H1 (cell line): Measurements from ENCODE around the gene PTGIS. TPM values are rescaled to one million over a fixed set of nuclear protein-coding genes. Genes with fewer than 3 reads are reported as not detected.
A peak's percentile ranks its signal among the peaks of the same experiment; 100 is the strongest.

ENCODE experiments used
- CTCF ChIA-PET: fragments of 300-600 bp; sonication (Branson Sonifier 250); formaldehyde crosslinking; loops from one replicate; lab custom pipeline; 2021; ENCODE audit not compliant: partially characterized antibody; lab: Charles Lee
- POLR2A ChIA-PET: fragments of 300-600 bp; sonication (Branson Sonifier 250); formaldehyde crosslinking; loops from one replicate; lab custom pipeline; 2021; ENCODE audit warnings: inconsistent platforms; ENCODE audit not compliant: partially characterized antibody; lab: Charles Lee
- DNase-seq, 2 experiments: peaks; one replicate each; pipeline versions ENCODE4 v3.0.0 to v3.0.0-alpha.2; 2010 to 2022; ENCODE audit warnings: low spot score in 2 of 2, low read depth in 1 of 2, mixed read lengths in 1 of 2
- FAIRE-seq: peaks from 2 replicates; lab custom pipeline; 2011; peaks lifted over from hg19 to GRCh38; lab: Jason Lieb, UNC
- H2AFZ ChIP-seq: 2 replicates; pipeline ENCODE4 v1.8.1; 2012; ENCODE audit warnings: low read length, inconsistent platforms
- H2AK5ac ChIP-seq: 2 replicates; pipeline ENCODE4 v1.6.1; 2013; ENCODE audit warnings: low read depth, low read length
- H2BK120ac ChIP-seq: replicated peaks from 2 replicates; pipeline ENCODE3; 2013; ENCODE audit warnings: low read depth, low read length, inconsistent platforms
- H2BK12ac ChIP-seq: 2 replicates; pipeline ENCODE4 v1.6.1; 2013; ENCODE audit warnings: low read depth, low read length
- H2BK15ac ChIP-seq: 2 replicates; pipeline ENCODE4 v1.6.1; 2013; ENCODE audit warnings: low read length
- H2BK20ac ChIP-seq: 2 replicates; pipeline ENCODE4 v1.6.1; 2013; ENCODE audit warnings: low read length
- H2BK5ac ChIP-seq: 2 replicates; pipeline ENCODE4 v1.6.1; 2013; ENCODE audit warnings: low read depth, low read length
- H3K14ac ChIP-seq: 2 replicates; pipeline ENCODE4 v1.6.1; 2013; ENCODE audit warnings: inconsistent platforms; ENCODE audit not compliant: insufficient read length
- H3K18ac ChIP-seq: 2 replicates; pipeline ENCODE4 v1.6.1; 2013; ENCODE audit warnings: low read length; ENCODE audit errors: extremely low read depth
- H3K23ac ChIP-seq: 2 replicates; pipeline ENCODE4 v1.6.1; 2013; ENCODE audit warnings: inconsistent platforms; ENCODE audit not compliant: insufficient read length
- H3K23me2 ChIP-seq: 2 replicates; pipeline ENCODE4 v1.6.1; 2013; ENCODE audit warnings: low read depth, low read length
- H3K27ac ChIP-seq: 2 replicates; pipeline ENCODE4 v1.6.1; 2011; ENCODE audit warnings: low read depth, low read length, inconsistent platforms
- H3K27me3 ChIP-seq, 4 experiments: replicated peaks in 1 of 4; 1 replicate in 1 of 4; 2 replicates in 3 of 4; pipeline versions ENCODE4 v1.6.1 to v1.8.1; 2011 to 2013; ENCODE audit warnings: low read length in 3 of 4, mild to moderate bottlenecking in 3 of 4, inconsistent platforms in 2 of 4, mixed read lengths in 2 of 4, moderate library complexity in 1 of 4; ENCODE audit not compliant: control insufficient read depth in 3 of 4, insufficient read depth in 3 of 4; ENCODE audit errors: extremely low read depth in 1 of 4
- H3K36me3 ChIP-seq, 4 experiments: 2 replicates each; pipeline versions ENCODE4 v1.6.1 to v1.8.1; 2011 to 2013; ENCODE audit warnings: mild to moderate bottlenecking in 4 of 4, low read length in 3 of 4, moderate library complexity in 2 of 4, control low read depth in 1 of 4, inconsistent platforms in 1 of 4; ENCODE audit not compliant: insufficient read depth in 4 of 4, control insufficient read depth in 2 of 4
- H3K4ac ChIP-seq: replicated peaks from 2 replicates; pipeline ENCODE3; 2013; ENCODE audit warnings: low read length, low read depth, mixed read lengths, inconsistent platforms; ENCODE audit not compliant: insufficient read length
- H3K4me1 ChIP-seq, 4 experiments: replicated peaks in 1 of 4; 1 replicate in 1 of 4; 2 replicates in 3 of 4; pipeline versions ENCODE4 v1.6.1 to v1.8.1; 2011 to 2013; ENCODE audit warnings: low read length in 3 of 4, inconsistent platforms in 2 of 4, mixed read lengths in 1 of 4; ENCODE audit not compliant: insufficient read depth in 4 of 4, control insufficient read depth in 3 of 4
- H3K4me2 ChIP-seq, 2 experiments: 2 replicates each; pipeline versions ENCODE4 v1.6.1 to v1.8.1; 2011 to 2013; ENCODE audit warnings: low read depth in 2 of 2, low read length in 2 of 2, control low read depth in 1 of 2, inconsistent platforms in 1 of 2, mild to moderate bottlenecking in 1 of 2; ENCODE audit not compliant: insufficient read depth in 1 of 2
- H3K4me3 ChIP-seq, 4 experiments: fragments of 200-600, 300-600 bp in 1 of 4; sonication (generic), shearing (Covaris generic), sonication (Bioruptor Twin) in 1 of 4; 2 replicates each; pipeline versions ENCODE4 v1.5.1 to v1.8.1; 2011 to 2016; ENCODE audit warnings: low read length in 4 of 4, low read depth in 3 of 4, control low read depth in 2 of 4, inconsistent platforms in 2 of 4, mild to moderate bottlenecking in 2 of 4, mixed read lengths in 1 of 4, moderate library complexity in 1 of 4; ENCODE audit not compliant: insufficient read depth in 2 of 4; ENCODE audit errors: extremely low read depth in 1 of 4
- H3K56ac ChIP-seq: replicated peaks from 2 replicates; pipeline ENCODE3; 2013; ENCODE audit warnings: low read depth, mild to moderate bottlenecking, mixed read lengths, low read length, inconsistent platforms; ENCODE audit not compliant: insufficient read length
- H3K79me1 ChIP-seq: 2 replicates; pipeline ENCODE4 v1.6.1; 2013; ENCODE audit warnings: low read depth, low read length, control low read depth
- H3K79me2 ChIP-seq, 2 experiments: 2 replicates each; pipeline versions ENCODE4 v1.6.1 to v1.8.1; 2012 to 2013; ENCODE audit warnings: low read length in 2 of 2, mild to moderate bottlenecking in 2 of 2, inconsistent platforms in 1 of 2; ENCODE audit not compliant: insufficient read depth in 2 of 2, control insufficient read depth in 1 of 2
- H3K9ac ChIP-seq, 4 experiments: replicated peaks in 1 of 4; 1 replicate in 1 of 4; 2 replicates in 3 of 4; pipeline versions ENCODE4 v1.6.1 to v1.8.1; 2011 to 2013; ENCODE audit warnings: low read depth in 3 of 4, low read length in 3 of 4, control low read depth in 2 of 4, mild to moderate bottlenecking in 2 of 4, moderate library complexity in 2 of 4, inconsistent platforms in 1 of 4; ENCODE audit errors: extremely low read depth in 1 of 4
- H3K9me3 ChIP-seq, 2 experiments: 2 replicates each; pipeline versions ENCODE4 v1.6.1 to v1.8.1; 2012 to 2013; ENCODE audit warnings: mild to moderate bottlenecking in 2 of 2, moderate library complexity in 2 of 2, control low read depth in 1 of 2, inconsistent platforms in 1 of 2, low read depth in 1 of 2, low read length in 1 of 2, mixed read lengths in 1 of 2; ENCODE audit not compliant: insufficient read depth in 2 of 2
- H4K20me1 ChIP-seq, 2 experiments: replicated peaks in 1 of 2; 2 replicates each; pipeline versions ENCODE3 to v1.8.1; 2011 to 2013; ENCODE audit warnings: inconsistent platforms in 2 of 2, low read length in 2 of 2, mild to moderate bottlenecking in 1 of 2; ENCODE audit not compliant: insufficient read depth in 2 of 2, control insufficient read depth in 1 of 2
- H4K5ac ChIP-seq: 2 replicates; pipeline ENCODE4 v1.6.1; 2013; ENCODE audit warnings: low read length, low read depth, mixed read lengths, inconsistent platforms; ENCODE audit not compliant: insufficient read length
- H4K8ac ChIP-seq: 2 replicates; pipeline ENCODE4 v1.8.0; 2013; ENCODE audit warnings: mild to moderate bottlenecking, moderate library complexity, low read length, inconsistent platforms; ENCODE audit not compliant: insufficient read depth; ENCODE audit errors: extremely low read depth
- H4K91ac ChIP-seq: replicated peaks from 2 replicates; pipeline ENCODE3; 2013; ENCODE audit warnings: low read length, mixed read lengths, inconsistent platforms; ENCODE audit not compliant: insufficient read length
- CTCF ChIP-seq, 3 experiments: IDR thresholded peaks; 1 replicate in 2 of 3; 2 replicates in 1 of 3; pipeline versions ENCODE4 v1.5.1 to v1.6.1; 2011; ENCODE audit warnings: low read length in 3 of 3, mild to moderate bottlenecking in 3 of 3, inconsistent platforms in 2 of 3, low read depth in 1 of 3, moderate library complexity in 1 of 3; ENCODE audit not compliant: insufficient read depth in 1 of 3; ENCODE audit errors: control extremely low read depth in 1 of 3
- WGBS, 2 experiments: shearing (Covaris generic) in 1 of 2; methylation state at CpG; one replicate each; pipeline versions ENCODE4 v1.1.6 to v1.1.7; 2013 to 2015; ENCODE audit warnings: low lambda C conversion rate in 2 of 2, mixed read lengths in 2 of 2, inconsistent platforms in 1 of 2, low coverage in 1 of 2, missing lambda C conversion rate in 1 of 2; ENCODE audit not compliant: insufficient replicate concordance in 2 of 2, insufficient coverage in 1 of 2, insufficient read length in 1 of 2; ENCODE audit errors: extremely low coverage in 1 of 2, missing lambda C conversion rate in 1 of 2; 5-methylcytosine and 5-hydroxymethylcytosine counted together
- polyA plus RNA-seq, 7 experiments: library from polyadenylated mRNA; depleted of rRNA in 3 of 7; stranded (reverse) in 5 of 7; unstranded in 2 of 7; fragments of >200 nt in 5 of 7; fragments of 200-250 nt in 2 of 7; gene quantifications; 1 replicate in 5 of 7; 2 replicates in 1 of 7; 4 replicates in 1 of 7; pipeline versions ENCODE4 v1.2.1 to v1.2.3, GENCODE V29; 2011 to 2013; ENCODE audit warnings: missing spikeins in 2 of 7, mixed read lengths in 2 of 7
- total RNA-seq: library from RNA; stranded (reverse); fragmentation: NEBNext Ultra II Directional; extraction: Animal tissue kit (Norgen Biotek cat#: 25700); gene quantifications from 2 replicates; pipeline ENCODE4 v1.2.1, GENCODE V29; 2021

Gene PTGIS
- total and polyA plus RNA-seq, 2 of the 8 experiments (the other 6 are each of a cell fraction or from before 2014, with no cell fraction given), result 29.9 to 35.5 TPM

DNA sequence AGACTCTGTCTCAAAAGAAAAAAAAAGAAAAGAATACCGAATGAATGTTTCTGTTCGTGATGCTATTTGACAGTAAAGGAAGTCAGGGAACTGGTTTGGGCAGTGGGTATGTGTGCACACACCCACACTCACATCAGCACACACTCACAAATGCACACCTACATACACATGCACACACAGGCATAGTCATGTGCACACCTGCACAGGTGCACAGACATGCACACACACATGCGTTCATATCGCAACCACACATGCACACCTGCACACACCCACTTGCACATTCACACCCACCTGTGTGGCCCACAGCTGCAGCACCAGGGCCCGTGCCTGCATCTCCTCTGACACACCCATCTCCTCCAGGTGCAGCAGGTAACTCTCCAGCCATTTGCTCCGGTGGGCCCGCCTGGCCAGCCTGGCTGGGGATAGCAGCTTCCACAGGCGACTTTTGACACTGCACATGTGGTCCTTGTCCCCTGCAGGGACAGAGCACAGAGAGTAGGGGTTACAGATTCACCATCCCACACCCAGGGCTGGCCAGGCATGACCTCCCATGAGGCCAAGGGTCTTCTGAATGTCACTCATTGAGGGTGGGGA, 44.1 kb downstream of the PTGIS start:
- TF ChIP-seq CTCF (IDR thresholded peaks at IDR 0.05; ENCODE audit: control extremely low read depth in 1 of 3, insufficient read depth in 1 of 3, low read depth in 1 of 3, low read length in 3 of 3), result no peak
- Histone ChIP-seq H3K79me2 (no peaks in the 10 kb centered on the region), H4K8ac (no peak overlapping the region), H3K56ac (no peak overlapping the region), H2BK5ac (no peak overlapping the region), H3K23ac (no peak overlapping the region), H3K27ac (no peak overlapping the region), H3K4me2 (no peak overlapping the region), H3K36me3 (peaks cover 0 to 11% (median 2%) of the 10 kb centered on the region in 4 experiments; a peak in 2 of 8 replicates), H2BK12ac (no peak overlapping the region), H3K23me2 (no peaks in the 10 kb centered on the region; the same call in 1 of the 2 replicates), H3K4me3 (no peak overlapping the region), H3K4ac (peak overlapping the region; percentile 47), H4K20me1 (peaks cover 0 to 3% of the 10 kb centered on the region in 2 experiments), H3K9me3 (0 out of 4 replicates have a peak, but pooled peaks cover 0 to 3% of the 10 kb centered on the region in 2 experiments), H3K9ac (no peak overlapping the region), H2BK120ac (no peak overlapping the region), H3K18ac (no peak overlapping the region), H2BK15ac (no peak overlapping the region), H4K5ac (no peak overlapping the region), H2BK20ac (no peak overlapping the region), H3K79me1 (no peaks in the 10 kb centered on the region), H3K4me1 (no peaks in the 10 kb centered on the region; a peak in 1 of 7 replicates), H4K91ac (peak overlapping the region; percentile 71), H3K27me3 (no peaks in the 10 kb centered on the region), H2AK5ac (no peak overlapping the region), H3K14ac (no peak overlapping the region), H2AFZ (no peak overlapping the region)
- FAIRE-seq, result no peak
- 94% methylated on average over 8 of the region's 8 CpGs; no CpG with 5 or more reads in 1 of the 2 experiments for WGBS, 2 experiments
- DNase-seq, result no peak
- ChIA-PET POLR2A (interaction anchor here (1.1 kb wide), 1 partner anchor 9 kb away, joined by 3 read pairs; no protein-coding TSS in a partner anchor), CTCF (interaction anchor here (0.6 to 6.1 kb wide), 8 partner anchors 9 to 85 kb away, joined by 3 to 34 read pairs (median 6); no protein-coding TSS in a partner anchor)
